Measurements from ENCODE around the gene PHACTR2.
"Not testable (repeated sequence)": the region's sequence is repeated elsewhere in the genome, so short reads cannot be mapped to it uniquely, and the experiment has no call there.

The PHACTR2 gene

DNA sequence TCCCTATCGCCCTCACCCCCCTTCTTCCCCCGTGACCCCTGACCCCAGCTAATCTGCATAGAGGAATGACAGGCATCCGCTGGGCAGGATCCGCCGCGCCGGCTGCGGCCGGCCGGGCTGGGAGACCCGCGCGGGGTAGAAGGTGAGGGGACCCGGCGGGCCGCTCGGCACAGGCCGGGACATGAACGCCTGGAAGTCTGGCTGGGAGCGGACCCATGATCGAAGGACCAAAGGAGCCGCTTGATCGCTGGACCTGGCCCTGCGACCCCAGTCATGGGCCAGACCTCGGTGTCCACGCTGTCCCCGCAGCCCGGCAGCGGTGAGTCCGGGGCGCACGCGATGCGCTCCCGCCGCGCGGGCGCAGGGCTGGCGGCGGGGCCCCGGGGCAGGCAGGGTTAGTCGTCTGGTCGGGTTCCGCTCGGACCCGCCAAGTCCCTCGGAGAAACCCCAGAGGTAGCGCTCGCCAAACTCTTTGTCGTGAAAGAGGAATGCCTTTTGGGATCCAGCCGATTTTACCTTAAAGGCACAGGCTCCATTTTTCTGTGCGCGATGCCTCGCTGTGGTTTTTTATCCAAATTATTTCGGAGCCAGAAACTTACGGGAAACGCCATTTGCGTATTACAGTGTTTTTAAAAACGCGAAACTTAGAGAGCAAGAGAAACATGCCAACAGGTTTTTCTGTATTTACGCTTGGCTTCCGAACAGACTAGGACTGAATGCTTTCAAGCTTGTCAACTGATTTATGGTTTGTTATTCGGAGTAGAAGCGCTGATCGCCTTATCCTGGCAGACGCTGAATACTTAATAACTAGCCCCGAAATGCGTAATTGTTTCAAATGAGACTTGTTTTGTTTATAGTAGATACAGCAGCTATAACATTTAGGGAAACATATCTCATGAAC lies at the start of gene PHACTR2:
Gene PHACTR2 (plus strand): TSS at position 75 of the 901 bp plus-strand sequence. CDS start 199 bp downstream, at position 274.
- Mint-ChIP-seq H3K27ac (peak within 1 kb of the TSS; percentile 70), H3K36me3 (ENCODE audit: low read depth) (no peaks in the 10 kb centered on the region)

GRCh38 chr6:143629104-143630080 lies 48.4 kb upstream of the PHACTR2 start:
- no peak overlapping the region for H3K27ac Mint-ChIP-seq
- intact Hi-C loops (cut with micrococcal nuclease): no loop called here
- no peaks in the 10 kb centered on the region for H3K9me3 Mint-ChIP-seq
- no peaks in the 10 kb centered on the region for H3K27me3 Mint-ChIP-seq
- no peaks in the 10 kb centered on the region for H3K36me3 Mint-ChIP-seq (ENCODE audit: low read depth)
- H3K4me3 Mint-ChIP-seq: no peak overlapping the region
- H3K4me1 Mint-ChIP-seq (ENCODE audit: low read depth): no peaks in the 10 kb centered on the region

More for the DNA sequence above, at the start of gene PHACTR2:
- Mint-ChIP-seq H3K4me3 (peak within 1 kb of the TSS; percentile 79), H3K4me1 (ENCODE audit: low read depth) (peaks cover 15% of the 10 kb centered on the region), H3K27me3 (no peaks in the 10 kb centered on the region), H3K9me3 (no peaks in the 10 kb centered on the region)
- intact Hi-C loops (cut with micrococcal nuclease): loop anchor here (5.0 kb wide), 1 partner anchor 164 kb away; the partner anchor contains the start of gene LTV1

DNA sequence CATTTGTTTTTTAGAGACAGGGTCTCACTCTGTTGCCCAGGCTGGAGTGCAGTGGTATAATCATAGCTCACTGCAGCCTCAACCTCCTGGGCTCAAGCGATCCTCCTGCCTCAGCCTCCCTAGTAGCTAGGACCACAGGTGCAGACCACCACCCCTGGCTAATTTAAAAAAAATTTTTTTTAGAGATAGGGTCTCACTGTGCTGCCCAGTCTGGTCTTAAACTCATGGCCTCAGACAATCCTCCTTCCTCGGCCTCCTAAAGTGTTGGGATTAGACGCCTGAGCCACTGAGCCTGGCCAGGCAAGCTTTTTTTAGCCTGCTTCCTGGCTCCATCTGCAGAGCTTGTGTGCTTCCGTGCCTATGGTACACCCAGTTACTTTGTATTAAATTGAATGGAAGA lies 46.6 kb upstream of the PHACTR2 start:
- H3K4me3 Mint-ChIP-seq; H3K4me1 Mint-ChIP-seq (ENCODE audit: low read depth); H3K27me3 Mint-ChIP-seq; intact Hi-C loops (cut with micrococcal nuclease); H3K9me3 Mint-ChIP-seq; H3K27ac Mint-ChIP-seq; H3K36me3 Mint-ChIP-seq (ENCODE audit: low read depth): not testable (repeated sequence)

GRCh38 chr6:143632894-143633293 lies 44.9 kb upstream of the PHACTR2 start:
- H3K27ac Mint-ChIP-seq: no peak overlapping the region
- no peaks in the 10 kb centered on the region for H3K36me3 Mint-ChIP-seq (ENCODE audit: low read depth)
- H3K27me3 Mint-ChIP-seq: no peaks in the 10 kb centered on the region
- H3K4me3 Mint-ChIP-seq: no peak overlapping the region
- H3K4me1 Mint-ChIP-seq (ENCODE audit: low read depth): no peaks in the 10 kb centered on the region
- intact Hi-C loops (cut with micrococcal nuclease): no loop called here
- H3K9me3 Mint-ChIP-seq: no peaks in the 10 kb centered on the region

GRCh38 chr6:143634486-143634885 lies 43.3 kb upstream of the PHACTR2 start:
- no peaks in the 10 kb centered on the region for H3K9me3 Mint-ChIP-seq
- H3K27ac Mint-ChIP-seq: no peak overlapping the region
- H3K4me3 Mint-ChIP-seq: no peak overlapping the region
- intact Hi-C loops (cut with micrococcal nuclease): no loop called here
- no peaks in the 10 kb centered on the region for H3K36me3 Mint-ChIP-seq (ENCODE audit: low read depth)
- no peaks in the 10 kb centered on the region for H3K4me1 Mint-ChIP-seq (ENCODE audit: low read depth)
- H3K27me3 Mint-ChIP-seq: no peaks in the 10 kb centered on the region

- intact Hi-C loops (cut with micrococcal nuclease): no loop called here
- H3K27ac Mint-ChIP-seq: no peak overlapping the region
- no peaks in the 10 kb centered on the region for H3K4me1 Mint-ChIP-seq (ENCODE audit: low read depth)
- no peaks in the 10 kb centered on the region for H3K9me3 Mint-ChIP-seq
- H3K27me3 Mint-ChIP-seq: no peaks in the 10 kb centered on the region
- H3K36me3 Mint-ChIP-seq (ENCODE audit: low read depth): peaks cover 8% of the 10 kb centered on the region
- H3K4me3 Mint-ChIP-seq: no peak overlapping the region
Observed at GRCh38 chr6:143637691-143638090, 40.1 kb upstream of the PHACTR2 start.

DNA sequence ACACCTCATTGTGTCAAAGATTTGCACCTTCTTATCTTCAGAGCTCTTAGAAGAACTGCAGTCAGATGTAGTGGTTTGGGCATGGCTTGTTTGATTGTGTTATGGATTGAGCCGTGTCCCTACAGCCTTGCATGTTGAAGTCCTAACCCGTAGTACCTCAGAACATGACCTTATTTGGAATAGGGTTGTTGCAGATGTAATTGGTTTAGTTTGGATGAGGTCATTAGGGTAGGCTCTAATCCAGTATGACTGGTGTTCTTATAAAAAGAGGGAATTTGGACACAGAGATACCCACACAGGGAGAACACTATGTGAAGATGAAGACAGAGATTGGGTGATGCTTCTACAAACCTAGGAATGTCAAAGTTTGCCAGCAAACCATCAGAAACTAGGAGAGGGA lies 35.4 kb upstream of the PHACTR2 start:
- Mint-ChIP-seq H3K4me3 (no peak overlapping the region), H3K9me3 (no peaks in the 10 kb centered on the region), H3K4me1 (ENCODE audit: low read depth) (peaks cover 3% of the 10 kb centered on the region), H3K36me3 (ENCODE audit: low read depth) (peaks cover 8% of the 10 kb centered on the region), H3K27me3 (no peaks in the 10 kb centered on the region), H3K27ac (no peak overlapping the region)
- intact Hi-C loops (cut with micrococcal nuclease): no loop called here

DNA sequence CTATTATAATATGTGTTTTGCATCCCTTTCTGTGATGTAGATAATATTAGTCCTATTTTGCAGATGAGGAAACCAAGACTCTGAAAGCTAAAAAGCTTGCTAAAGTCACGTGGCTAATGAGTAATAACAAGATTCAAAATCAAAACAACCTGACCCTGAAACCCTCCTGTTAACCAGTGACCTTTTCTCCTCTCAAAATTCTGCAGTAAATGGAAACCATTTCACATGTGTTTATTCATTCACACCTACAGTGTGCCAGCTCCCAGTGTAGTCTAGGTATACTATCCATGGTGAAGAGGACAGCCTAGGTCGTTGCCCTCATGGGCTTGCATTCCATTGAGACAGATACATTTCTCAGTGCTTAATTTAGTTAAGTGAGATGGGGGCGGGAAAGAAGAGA lies 30.6 kb upstream of the PHACTR2 start:
- no peaks in the 10 kb centered on the region for H3K9me3 Mint-ChIP-seq
- no peak overlapping the region for H3K4me3 Mint-ChIP-seq
- intact Hi-C loops (cut with micrococcal nuclease): no loop called here
- no peaks in the 10 kb centered on the region for H3K27me3 Mint-ChIP-seq
- H3K27ac Mint-ChIP-seq: peak overlapping the region; percentile 12
- H3K4me1 Mint-ChIP-seq (ENCODE audit: low read depth): peaks cover 27% of the 10 kb centered on the region
- no peaks in the 10 kb centered on the region for H3K36me3 Mint-ChIP-seq (ENCODE audit: low read depth)

DNA sequence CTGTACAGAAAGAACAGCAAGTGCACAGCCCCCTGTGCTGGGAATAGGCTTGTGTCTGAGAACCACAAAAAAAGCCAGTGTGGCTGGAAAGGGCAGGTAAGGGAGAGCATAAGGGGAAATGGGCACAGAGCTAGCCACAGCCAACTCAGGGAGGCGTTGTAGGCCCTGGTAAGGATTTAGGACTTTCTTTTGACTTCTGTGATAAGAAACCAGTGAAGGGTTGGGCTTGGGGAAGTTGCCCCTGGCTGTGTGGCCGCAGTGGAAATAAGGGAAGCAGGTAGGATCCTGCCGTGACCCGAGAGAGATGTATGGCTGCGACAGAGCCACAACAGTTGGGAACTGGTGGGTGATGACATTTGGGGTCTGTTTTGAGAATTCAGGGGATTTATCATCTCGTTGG lies 30.0 kb upstream of the PHACTR2 start:
- H3K27me3 Mint-ChIP-seq: no peaks in the 10 kb centered on the region
- peaks cover 27% of the 10 kb centered on the region for H3K4me1 Mint-ChIP-seq (ENCODE audit: low read depth)
- intact Hi-C loops (cut with micrococcal nuclease): no loop called here
- no peak overlapping the region for H3K4me3 Mint-ChIP-seq
- no peaks in the 10 kb centered on the region for H3K36me3 Mint-ChIP-seq (ENCODE audit: low read depth)
- H3K9me3 Mint-ChIP-seq: no peaks in the 10 kb centered on the region
- peak overlapping the region; percentile 12 for H3K27ac Mint-ChIP-seq

- H3K4me3 Mint-ChIP-seq; H3K27ac Mint-ChIP-seq; H3K36me3 Mint-ChIP-seq (ENCODE audit: low read depth); H3K27me3 Mint-ChIP-seq; H3K9me3 Mint-ChIP-seq; intact Hi-C loops (cut with micrococcal nuclease): not testable (repeated sequence)
- H3K4me1 Mint-ChIP-seq (ENCODE audit: low read depth): peaks cover 36% of the 10 kb centered on the region
Observed at GRCh38 chr6:143649319-143649718, 28.4 kb upstream of the PHACTR2 start.

DNA sequence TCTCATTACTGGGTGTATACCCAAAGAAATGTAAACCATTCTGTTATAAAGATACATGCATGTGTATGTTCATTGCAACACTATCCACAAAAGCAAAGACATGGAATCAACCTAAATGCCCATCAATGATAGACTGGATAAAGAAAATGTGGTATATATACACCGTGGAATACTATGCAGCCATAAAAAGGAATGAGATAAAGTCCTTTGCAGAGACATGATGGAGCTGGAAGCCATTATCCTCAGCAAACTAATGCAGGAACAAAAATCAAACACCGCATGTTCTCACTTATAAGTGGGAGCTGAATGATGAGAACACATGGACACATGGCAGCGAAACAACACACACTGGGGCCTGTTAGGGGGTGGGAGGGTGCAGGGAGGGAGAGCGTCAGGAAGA lies 26.4 kb upstream of the PHACTR2 start:
- H3K4me1 Mint-ChIP-seq (ENCODE audit: low read depth): peaks cover 36% of the 10 kb centered on the region
- intact Hi-C loops (cut with micrococcal nuclease); H3K9me3 Mint-ChIP-seq: not testable (repeated sequence)

GRCh38 chr6:143652841-143653331 lies 24.9 kb upstream of the PHACTR2 start:
- Mint-ChIP-seq H3K36me3 (ENCODE audit: low read depth) (no peaks in the 10 kb centered on the region), H3K27ac (no peak overlapping the region), H3K9me3 (peaks cover 8% of the 10 kb centered on the region), H3K4me3 (no peak overlapping the region), H3K27me3 (no peaks in the 10 kb centered on the region), H3K4me1 (ENCODE audit: low read depth) (peaks cover 27% of the 10 kb centered on the region)
- intact Hi-C loops (cut with micrococcal nuclease): no loop called here

More for the DNA sequence above, 26.4 kb upstream of the PHACTR2 start:
- H3K4me3 Mint-ChIP-seq; H3K27ac Mint-ChIP-seq; H3K27me3 Mint-ChIP-seq; H3K36me3 Mint-ChIP-seq (ENCODE audit: low read depth): not testable (repeated sequence)

DNA sequence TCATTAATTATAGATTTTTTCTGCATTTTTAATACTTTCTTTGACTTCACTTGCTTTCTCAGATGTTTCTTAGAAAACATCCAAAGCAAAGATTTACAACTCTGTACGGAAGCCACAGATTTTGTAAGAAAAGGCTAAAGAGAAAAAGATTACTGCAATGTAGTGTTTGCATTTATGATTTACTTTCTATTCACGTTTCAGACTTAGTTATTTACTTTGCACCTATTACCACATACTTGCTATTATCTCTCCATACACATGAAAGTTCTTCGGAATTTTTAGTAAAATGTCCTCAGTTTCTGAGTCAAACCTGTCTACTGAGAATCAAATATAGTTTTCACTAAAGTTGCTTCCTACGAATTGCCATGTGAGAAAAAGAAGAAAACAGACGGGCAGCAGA lies 22.2 kb upstream of the PHACTR2 start:
- Mint-ChIP-seq H3K27me3 (no peaks in the 10 kb centered on the region), H3K4me3 (no peak overlapping the region), H3K9me3 (peaks cover 22% of the 10 kb centered on the region), H3K4me1 (ENCODE audit: low read depth) (peaks cover 9% of the 10 kb centered on the region), H3K27ac (no peak overlapping the region), H3K36me3 (ENCODE audit: low read depth) (peaks cover 12% of the 10 kb centered on the region)
- intact Hi-C loops (cut with micrococcal nuclease): no loop called here

DNA sequence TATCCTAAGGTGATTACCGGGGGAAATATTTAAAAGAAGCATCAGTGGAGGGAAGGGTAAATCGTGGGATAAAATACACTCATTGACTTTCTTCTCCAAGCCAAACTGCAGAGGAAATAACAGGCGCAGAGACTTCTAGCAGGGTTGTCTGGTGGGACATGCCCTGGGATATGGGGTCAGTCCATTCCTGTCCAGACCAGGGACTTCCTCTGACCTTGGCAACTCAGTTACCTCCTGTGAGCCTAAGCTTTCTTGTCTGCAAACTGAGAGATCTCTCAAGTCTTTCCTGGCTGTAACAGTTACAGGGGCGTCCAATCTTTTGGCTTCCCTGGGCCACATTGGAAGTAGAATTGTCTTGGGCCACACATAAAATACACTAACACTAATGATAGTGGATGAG lies 21.7 kb upstream of the PHACTR2 start:
- intact Hi-C loops (cut with micrococcal nuclease): no loop called here
- no peak overlapping the region for H3K4me3 Mint-ChIP-seq
- peaks cover 9% of the 10 kb centered on the region for H3K4me1 Mint-ChIP-seq (ENCODE audit: low read depth)
- no peak overlapping the region for H3K27ac Mint-ChIP-seq
- peaks cover 23% of the 10 kb centered on the region for H3K9me3 Mint-ChIP-seq
- H3K27me3 Mint-ChIP-seq: no peaks in the 10 kb centered on the region
- peaks cover 12% of the 10 kb centered on the region for H3K36me3 Mint-ChIP-seq (ENCODE audit: low read depth)
